K562 (cell line): Measurements from ENCODE around the gene RPL10A. TPM values are rescaled to one million over a fixed set of nuclear protein-coding genes. Genes with fewer than 3 reads are reported as not detected.

Source experiments
- ATAC-seq: fragments of 200-7000 bp; cut with Tn5 transposase; 3 replicates; pipeline ENCODE4 v1.9.1; 2020; ENCODE audit warnings: moderate library complexity
- BruUV-seq: library from RNA; stranded (reverse); fragments of 400-500 nt; replicated peaks from 2 replicates; lab custom pipeline; 2021; lab: Mats Ljungman, UMichigan
- CTCF ChIA-PET: fragments of 300-600 bp; formaldehyde crosslinking; extraction: SDS; loops from one replicate; lab custom pipeline; 2021; ENCODE audit warnings: low intra/inter-chr PET ratio; lab: Yijun Ruan, JAX
- POLR2A ChIA-PET: fragments of 300-600, 350-650 bp; sonication (Branson Sonifier 250); formaldehyde crosslinking; extraction: SDS; loops from one replicate; lab custom pipeline; 2021; ENCODE audit warnings: antibody characterized with exemption, inconsistent platforms; lab: Yijun Ruan, JAX
- DNase-seq, 4 experiments: peaks; one replicate each; pipeline versions ENCODE4 v3.0.0 to v3.0.0-alpha.2; 2011 to 2018; ENCODE audit warnings: low spot score in 3 of 4, mixed read lengths in 3 of 4; ENCODE audit errors: extremely low read depth in 1 of 4
- FAIRE-seq: peaks from 2 replicates; lab custom pipeline; 2011; peaks lifted over from hg19 to GRCh38; lab: Jason Lieb, UNC
- H2AFZ ChIP-seq: 2 replicates; pipeline ENCODE4 v1.6.0; 2011; ENCODE audit warnings: low read depth, low read length, control low read depth, inconsistent platforms
- H3K27ac ChIP-seq: fragments of 200-600 bp; 3 replicates; pipeline ENCODE4 v1.8.0; 2011; ENCODE audit warnings: low read depth, mild to moderate bottlenecking, control low read depth, inconsistent platforms, low read length, moderate library complexity, mixed read lengths; ENCODE audit errors: extremely low read depth
- H3K27me3 ChIP-seq, 2 experiments: fragments of 300-600 bp in 1 of 2; 2 replicates in 1 of 2; 3 replicates in 1 of 2; pipeline versions ENCODE4 v1.6.0 to v1.8.0; 2011; ENCODE audit warnings: inconsistent platforms in 2 of 2, low read length in 2 of 2, mild to moderate bottlenecking in 1 of 2, mixed read lengths in 1 of 2, moderate library complexity in 1 of 2; ENCODE audit not compliant: control insufficient read depth in 2 of 2, insufficient read depth in 2 of 2
- H3K36me3 ChIP-seq: fragments of 300-600 bp; 3 replicates; pipeline ENCODE4 v1.8.0; 2011; ENCODE audit warnings: mild to moderate bottlenecking, low read length, inconsistent platforms; ENCODE audit not compliant: control insufficient read depth, insufficient read depth
- H3K4me1 ChIP-seq, 2 experiments: fragments of 200-600 bp in 1 of 2; replicated peaks in 1 of 2; 2 replicates in 1 of 2; 3 replicates in 1 of 2; pipeline versions ENCODE4 v1.5.1 to v1.8.0; 2011; ENCODE audit warnings: inconsistent platforms in 2 of 2, low read length in 2 of 2, mild to moderate bottlenecking in 1 of 2, mixed read lengths in 1 of 2, moderate library complexity in 1 of 2; ENCODE audit not compliant: control insufficient read depth in 2 of 2, insufficient read depth in 2 of 2
- H3K4me2 ChIP-seq: 2 replicates; pipeline ENCODE4 v1.6.1; 2011; ENCODE audit warnings: low read length, control low read depth, inconsistent platforms, mixed read lengths; ENCODE audit not compliant: insufficient read depth
- H3K4me3 ChIP-seq: fragments of 200-600 bp; sonication (generic), shearing (Covaris generic); 2 replicates; pipeline ENCODE4 v1.5.1; 2016; ENCODE audit warnings: control low read depth, inconsistent platforms
- H3K79me2 ChIP-seq: fragments of 200-600 bp; 3 replicates; pipeline ENCODE4 v1.8.0; 2011; ENCODE audit warnings: low read length, inconsistent platforms; ENCODE audit not compliant: control insufficient read depth, insufficient read depth
- H3K9ac ChIP-seq, 2 experiments: 2 replicates each; pipeline versions ENCODE4 v1.6.0 to v1.6.1; 2011; ENCODE audit warnings: low read depth in 2 of 2, low read length in 2 of 2, control low read depth in 1 of 2, inconsistent platforms in 1 of 2, mild to moderate bottlenecking in 1 of 2, mixed read lengths in 1 of 2; ENCODE audit not compliant: insufficient read depth in 1 of 2
- H3K9me1 ChIP-seq: one replicate; pipeline ENCODE4 v1.6.0; 2011; ENCODE audit warnings: inconsistent platforms, mild to moderate bottlenecking, low read length, moderate library complexity; ENCODE audit not compliant: control insufficient read depth, insufficient read depth
- H3K9me3 ChIP-seq: replicated peaks from 2 replicates; pipeline ENCODE4 v1.5.1; 2011; ENCODE audit warnings: low read depth, low read length, inconsistent platforms; ENCODE audit not compliant: control insufficient read depth, insufficient read depth
- H4K20me1 ChIP-seq: replicated peaks from 2 replicates; pipeline ENCODE4 v1.6.1; 2011; ENCODE audit warnings: low read length, inconsistent platforms, mixed read lengths; ENCODE audit not compliant: control insufficient read depth, insufficient read depth
- BRD4 ChIP-seq: fragments of 200-600 bp; sonication (generic); IDR thresholded peaks from 2 replicates; pipeline ENCODE4 v1.6.1; 2017; ENCODE audit warnings: inconsistent platforms
- CSDE1 ChIP-seq, 2 experiments: fragments of 450-650 bp; IDR thresholded peaks; 2 replicates each; pipeline ENCODE4 v1.6.1; 2016; ENCODE audit warnings: mild to moderate bottlenecking in 1 of 2
- DLX4 ChIP-seq: fragments of 250-450 bp; sonication (Bioruptor Pico); IDR thresholded peaks from 2 replicates; pipeline ENCODE4 v1.6.1; 2021; ENCODE audit warnings: mild to moderate bottlenecking
- EP300 ChIP-seq: IDR thresholded peaks from 2 replicates; pipeline ENCODE4 v1.6.1; 2012; ENCODE audit warnings: low read length, improper control_type of control experiment
- HDAC2 ChIP-seq: fragments of 450-650 bp; IDR thresholded peaks from 2 replicates; pipeline ENCODE4 v1.6.1; 2016; ENCODE audit warnings: mild to moderate bottlenecking
- IRF2 ChIP-seq: sonication (generic); formaldehyde crosslinking; IDR thresholded peaks from 2 replicates; pipeline ENCODE4 v1.8.1; 2022; ENCODE audit warnings: mild to moderate bottlenecking, missing genetic modification reagents
- RBFOX2 ChIP-seq: fragments of 200-400 bp; formaldehyde crosslinking; IDR thresholded peaks from 2 replicates; pipeline ENCODE4 v1.6.1; 2017; ENCODE audit warnings: low read depth, mild to moderate bottlenecking, low read length, moderate library complexity
- RFX1 ChIP-seq: fragments of 450-650 bp; IDR thresholded peaks from 2 replicates; pipeline ENCODE4 v1.6.1; 2016; ENCODE audit warnings: mild to moderate bottlenecking, moderate library complexity
- SMAD4 ChIP-seq: fragments of 250-450 bp; sonication (Bioruptor Pico); conservative IDR thresholded peaks from 2 replicates; pipeline ENCODE4 v1.8.0; 2021; ENCODE audit warnings: inconsistent platforms, mild to moderate bottlenecking, moderate library complexity
- ZBTB33 ChIP-seq: sonication (generic); formaldehyde crosslinking; IDR thresholded peaks from 2 replicates; pipeline ENCODE4 v1.8.1; 2023; ENCODE audit warnings: mild to moderate bottlenecking, missing genetic modification reagents
- ZC3H4 ChIP-seq: sonication (generic); formaldehyde crosslinking; IDR thresholded peaks from 2 replicates; pipeline ENCODE4 v1.9.0; 2021; ENCODE audit warnings: missing genetic modification reagents, borderline replicate concordance
- ZNF175 ChIP-seq: fragments of 200-800 bp; sonication (Bioruptor generic); IDR thresholded peaks from 2 replicates; pipeline ENCODE4 v1.6.1; 2016; ENCODE audit warnings: low read depth, mild to moderate bottlenecking, missing genetic modification characterization, missing compliant biosample characterization
- ZNF584 ChIP-seq: fragments of 200-800 bp; sonication (Bioruptor generic); IDR thresholded peaks from 2 replicates; pipeline ENCODE4 v1.6.1; 2016; ENCODE audit warnings: low read depth, mild to moderate bottlenecking, missing genetic modification characterization, missing compliant biosample characterization
- ZSCAN29 ChIP-seq: fragments of 450-650 bp; IDR thresholded peaks from 2 replicates; pipeline ENCODE4 v1.6.1; 2017
- WGBS: fragments of 100-300 bp; shearing (Covaris generic); methylation state at CpG from one replicate; pipeline ENCODE4 v1.1.6; 2016; ENCODE audit warnings: low coverage, mixed read lengths; ENCODE audit not compliant: insufficient coverage; ENCODE audit errors: missing lambda C conversion rate; 5-methylcytosine and 5-hydroxymethylcytosine counted together
- in situ Hi-C: fragments of 300-500 bp; cut with MboI; formaldehyde crosslinking; loops from 4 replicates; pipeline ENCODE4 v1.15.0; 2018; ENCODE audit warnings: inconsistent platforms, mixed read lengths
- intact Hi-C: fragments of 100-400 bp; cut with micrococcal nuclease; formaldehyde crosslinking; loops from 2 replicates; pipeline ENCODE4 v1.14.2; 2022
- polyA plus RNA-seq, 8 experiments: library from polyadenylated mRNA; depleted of rRNA in 4 of 8; stranded (reverse) in 5 of 8; unstranded in 3 of 8; fragments of >200 nt; fragmentation: Nextera tagmentation in 2 of 8; fragmentation: Illumina TruSeq in 1 of 8; extraction: Ambion mirVana in 2 of 8; extraction: Trizol in 1 of 8; gene quantifications; 2 replicates each; pipeline versions ENCODE4 v1.2.1 to v1.2.3, GENCODE V29; 2011 to 2014; ENCODE audit warnings: inconsistent platforms in 1 of 8, missing spikeins in 1 of 8
- total RNA-seq, 7 experiments: library from RNA; depleted of rRNA in 6 of 7; stranded (reverse); fragments of >200 nt in 6 of 7; fragmentation: Illumina TruSeq in 2 of 7; extraction: Trizol in 2 of 7; gene quantifications; 2 replicates each; pipeline versions ENCODE4 v1.2.1 to v1.2.3, GENCODE V29; 2011 to 2021; ENCODE audit warnings: low replicate concordance in 1 of 7
- TF ChIP-seq, protein P1 (sequence below): sonication (generic); formaldehyde crosslinking; IDR thresholded peaks from 2 replicates; pipeline ENCODE4 v1.4.0; 2020; ENCODE audit warnings: mild to moderate bottlenecking, missing genetic modification reagents

The RPL10A gene
- total and polyA plus RNA-seq, 9 of the 15 experiments (the other 6 are each of a cell fraction or from before 2014, with no cell fraction given): 1,589 to 3,237 (median 2,116) TPM

DNA sequence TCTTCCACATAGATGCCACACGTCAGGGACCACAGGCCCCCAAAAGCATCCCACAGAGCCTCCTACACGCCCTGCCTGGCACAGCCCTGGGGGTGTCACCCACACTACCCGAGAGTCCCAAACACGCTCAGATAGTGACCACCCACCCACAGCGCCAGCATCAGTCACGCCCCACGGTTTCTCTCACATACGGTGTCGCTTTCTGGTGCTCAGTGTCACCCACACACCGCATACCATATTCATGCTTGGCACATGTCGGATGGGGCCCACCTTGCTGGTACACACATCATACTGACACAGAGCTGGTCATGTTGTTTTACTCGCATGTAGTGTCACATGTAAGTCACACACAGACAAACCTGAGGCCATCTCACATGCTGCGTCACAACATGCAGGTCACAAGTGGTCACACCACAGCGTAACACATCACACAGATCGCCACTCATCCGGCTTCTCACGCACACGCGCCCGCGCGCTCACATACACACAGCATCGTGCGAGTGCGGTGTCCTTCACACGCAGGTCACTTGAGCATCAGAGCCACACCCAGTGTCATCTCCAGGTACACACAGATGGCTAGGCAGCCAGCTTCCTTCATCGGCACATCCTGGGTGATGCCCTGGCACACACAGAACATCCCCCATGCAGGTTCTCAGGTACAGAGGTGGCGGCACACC, 25.2 kb downstream of the RPL10A start:
- ChIA-PET CTCF (no interaction called here), POLR2A (interaction anchor here (5.6 kb wide), 1 partner anchor 21 kb away, joined by 52 read pairs; no protein-coding TSS in a partner anchor)
- TF ChIP-seq SMAD4 (CRISPR knock-in tag): no peak
- no peak for TF ChIP-seq ZC3H4 (CRISPR knock-in tag)
- TF ChIP-seq, protein P1, sequence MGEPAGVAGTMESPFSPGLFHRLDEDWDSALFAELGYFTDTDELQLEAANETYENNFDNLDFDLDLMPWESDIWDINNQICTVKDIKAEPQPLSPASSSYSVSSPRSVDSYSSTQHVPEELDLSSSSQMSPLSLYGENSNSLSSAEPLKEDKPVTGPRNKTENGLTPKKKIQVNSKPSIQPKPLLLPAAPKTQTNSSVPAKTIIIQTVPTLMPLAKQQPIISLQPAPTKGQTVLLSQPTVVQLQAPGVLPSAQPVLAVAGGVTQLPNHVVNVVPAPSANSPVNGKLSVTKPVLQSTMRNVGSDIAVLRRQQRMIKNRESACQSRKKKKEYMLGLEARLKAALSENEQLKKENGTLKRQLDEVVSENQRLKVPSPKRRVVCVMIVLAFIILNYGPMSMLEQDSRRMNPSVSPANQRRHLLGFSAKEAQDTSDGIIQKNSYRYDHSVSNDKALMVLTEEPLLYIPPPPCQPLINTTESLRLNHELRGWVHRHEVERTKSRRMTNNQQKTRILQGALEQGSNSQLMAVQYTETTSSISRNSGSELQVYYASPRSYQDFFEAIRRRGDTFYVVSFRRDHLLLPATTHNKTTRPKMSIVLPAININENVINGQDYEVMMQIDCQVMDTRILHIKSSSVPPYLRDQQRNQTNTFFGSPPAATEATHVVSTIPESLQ (CRISPR knock-in tag): no peak
- no peak for TF ChIP-seq EP300
- TF ChIP-seq ZNF584: no peak
- TF ChIP-seq ZSCAN29: no peak
- no peak for TF ChIP-seq RFX1
- TF ChIP-seq ZBTB33 (CRISPR knock-in tag): peak; percentile 66; the same call in 1 of the 2 replicates
- no peak for TF ChIP-seq CSDE1 (IDR thresholded peaks at IDR 0.05)
- TF ChIP-seq ZNF175 (CRISPR knock-in tag): no peak
- 0 out of 2 replicates have a peak, but pooled peaks have one; percentile 73 for TF ChIP-seq IRF2 (CRISPR knock-in tag)
- TF ChIP-seq DLX4: no peak
- TF ChIP-seq RBFOX2: 0 out of 2 replicates have a peak, but pooled peaks have one; percentile 22
- TF ChIP-seq HDAC2: no peak
- TF ChIP-seq BRD4: no peak
- intact Hi-C loops: no loop called here
- no TSS peak for BruUV-seq
- peaks cover 43% of the 10 kb centered on the region for H3K79me2 ChIP-seq
- H3K27ac ChIP-seq: no peak overlapping the region
- 84% methylated on average over 28 of the region's 28 CpGs for WGBS
- no peaks in the 10 kb centered on the region for H3K27me3 ChIP-seq
- no peaks in the 10 kb centered on the region for H3K9me3 ChIP-seq
- in situ Hi-C loops: no loop called here
- no peak overlapping the region for H2AFZ ChIP-seq
- no peak for ATAC-seq
- H3K36me3 ChIP-seq: no peaks in the 10 kb centered on the region
- no peak for DNase-seq
- H3K4me2 ChIP-seq: no peak overlapping the region
- peaks cover 3% of the 10 kb centered on the region for H3K9me1 ChIP-seq
- no peak for FAIRE-seq
- peaks cover 50 to 72% of the 10 kb centered on the region in 2 experiments for H3K4me1 ChIP-seq
- H3K4me3 ChIP-seq: no peak overlapping the region
- H4K20me1 ChIP-seq: peaks cover 24% of the 10 kb centered on the region; the same call in 1 of the 2 replicates
- H3K9ac ChIP-seq: peak overlapping the region in 1 of 2 experiments; percentile 72; a peak in 2 of 4 replicates
